Left hindlimb (tissue), 1 donor: ENCODE results near the gene ASB5.

Source experiments
- DNase-seq: peaks from one replicate; pipeline ENCODE4 v3.0.0-alpha.2; 2018

ASB5 gene

GRCh38 chr4:176277162-176277904, 8.3 kb upstream of the ASB5 start:
- peak; percentile 39 for DNase-seq

- no peak for DNase-seq
These were observed 7.7 kb upstream of the ASB5 start for GRCh38 chr4:176276710-176277109.

- no peak for DNase-seq
These were observed 5.4 kb upstream of the ASB5 start for GRCh38 chr4:176274441-176274840.

GRCh38 chr4:176273736-176274135, 4.7 kb upstream of the ASB5 start:
- no peak for DNase-seq

- no peak for DNase-seq
These were observed 3.8 kb upstream of the ASB5 start for GRCh38 chr4:176272799-176273198.

- no peak for DNase-seq
These were observed 2.7 kb upstream of the ASB5 start for GRCh38 chr4:176271749-176272148.

- DNase-seq: no peak
These were observed 1.6 kb upstream of the ASB5 start for GRCh38 chr4:176270669-176271068.

GRCh38 chr4:176266026-176266425, 3.0 kb downstream of the ASB5 start:
- no peak for DNase-seq

- no peak for DNase-seq
These were observed 6.8 kb downstream of the ASB5 start for GRCh38 chr4:176262243-176262642.

- no peak for DNase-seq
These were observed 7.5 kb downstream of the ASB5 start for GRCh38 chr4:176261481-176261880.

- no peak for DNase-seq
These were observed 8.0 kb downstream of the ASB5 start for GRCh38 chr4:176261018-176261417.

GRCh38 chr4:176259330-176260090, 9.5 kb downstream of the ASB5 start:
- DNase-seq: no peak

GRCh38 chr4:176258135-176258534, 10.9 kb downstream of the ASB5 start:
- DNase-seq: no peak

- DNase-seq: no peak
These were observed 12.1 kb downstream of the ASB5 start for GRCh38 chr4:176256921-176257320.

- DNase-seq: no peak
These were observed 26.2 kb downstream of the ASB5 start for GRCh38 chr4:176242764-176243347.

GRCh38 chr4:176241703-176242102, 27.3 kb downstream of the ASB5 start:
- no peak for DNase-seq

- no peak for DNase-seq
These were observed 30.2 kb downstream of the ASB5 start for GRCh38 chr4:176238826-176239225.

GRCh38 chr4:176238157-176238610, 30.8 kb downstream of the ASB5 start:
- no peak for DNase-seq

GRCh38 chr4:176236946-176237345, 32.1 kb downstream of the ASB5 start:
- DNase-seq: no peak

- no peak for DNase-seq
These were observed 38.2 kb downstream of the ASB5 start for GRCh38 chr4:176230836-176231235.

GRCh38 chr4:176229645-176230044, 39.4 kb downstream of the ASB5 start:
- DNase-seq: no peak

- no peak for DNase-seq
These were observed 42.3 kb downstream of the ASB5 start for GRCh38 chr4:176226736-176227135.

GRCh38 chr4:176223561-176223960, 45.5 kb downstream of the ASB5 start:
- DNase-seq: no peak

- no peak for DNase-seq
These were observed 46.9 kb downstream of the ASB5 start for GRCh38 chr4:176222149-176222548.
